Type B pancreatic cell (in vitro differentiated cells): ENCODE data around the gene COMMD8. TPM values are rescaled to one million over a fixed set of nuclear protein-coding genes. Genes with fewer than 3 reads are reported as not detected.

Experiments
- DNase-seq: peaks from one replicate; pipeline ENCODE4 v3.0.0; 2021; ENCODE audit warnings: mixed read lengths; ENCODE audit not compliant: unreplicated experiment; ENCODE audit errors: extremely low spot score
- H3K27ac Mint-ChIP-seq: 2 replicates; pipeline ENCODE4 v1.8.0; 2021; ENCODE audit warnings: mild to moderate bottlenecking, mixed read lengths
- H3K27me3 Mint-ChIP-seq: 2 replicates; pipeline ENCODE4 v1.8.0; 2021; ENCODE audit warnings: mixed read lengths
- H3K36me3 Mint-ChIP-seq: 2 replicates; pipeline ENCODE4 v1.8.0; 2021; ENCODE audit warnings: mixed read lengths
- H3K4me1 Mint-ChIP-seq: one replicate; pipeline ENCODE4 v1.8.0; 2021; ENCODE audit warnings: mixed read lengths; ENCODE audit not compliant: unreplicated experiment
- H3K4me3 Mint-ChIP-seq: 2 replicates; pipeline ENCODE4 v1.8.0; 2021; ENCODE audit warnings: mild to moderate bottlenecking, mixed read lengths
- H3K9me3 Mint-ChIP-seq: 2 replicates; pipeline ENCODE4 v1.8.0; 2021; ENCODE audit warnings: mixed read lengths
- CTCF ChIP-seq: fragments of 200-600 bp; sonication (generic); conservative IDR thresholded peaks from 2 replicates; pipeline ENCODE4 v1.5.0; 2021; ENCODE audit warnings: antibody characterized with exemption, mild to moderate bottlenecking
- total RNA-seq: library from RNA; stranded (reverse); gene quantifications from 2 replicates; pipeline ENCODE4 v1.2.1, GENCODE V29; 2021; ENCODE audit warnings: low replicate concordance

COMMD8 gene
- total RNA-seq, 1 donor from 2014 or later = 12.8 TPM

DNA sequence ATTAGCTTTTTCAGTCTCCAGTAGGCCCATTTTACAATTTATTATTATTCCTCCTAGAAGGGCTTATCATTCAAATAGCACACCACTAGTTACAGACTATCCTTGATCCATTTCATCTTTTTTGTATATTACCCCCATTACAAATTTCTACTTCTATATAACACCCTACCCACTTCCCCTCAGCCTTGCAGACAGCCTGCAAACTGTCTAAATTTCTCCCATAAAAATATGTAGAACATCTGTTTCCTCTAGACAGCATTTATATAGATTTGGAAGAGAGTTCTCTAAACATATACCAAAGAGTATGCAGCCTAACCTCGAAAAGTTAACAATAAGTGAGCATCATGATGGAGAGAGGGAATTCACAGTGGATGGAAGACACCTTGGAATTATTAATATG is 30.8 kb downstream of the COMMD8 start:
- DNase-seq = no peak
- Mint-ChIP-seq H3K4me3 (no peak overlapping the region), H3K36me3 (no peaks in the 10 kb centered on the region), H3K4me1 (no peaks in the 10 kb centered on the region), H3K27me3 (no peaks in the 10 kb centered on the region), H3K27ac (no peak overlapping the region), H3K9me3 (no peaks in the 10 kb centered on the region)
- TF ChIP-seq CTCF = no peak

- no peak for DNase-seq
- no peak overlapping the region for H3K27ac Mint-ChIP-seq
- H3K4me3 Mint-ChIP-seq = no peak overlapping the region
- H3K36me3 Mint-ChIP-seq = no peaks in the 10 kb centered on the region
- H3K4me1 Mint-ChIP-seq = peaks cover 4% of the 10 kb centered on the region
- H3K27me3 Mint-ChIP-seq = no peaks in the 10 kb centered on the region
- no peaks in the 10 kb centered on the region for H3K9me3 Mint-ChIP-seq
- no peak for TF ChIP-seq CTCF
Observed at GRCh38 chr4:47427935-47428334, 35.6 kb downstream of the COMMD8 start.

GRCh38 chr4:47425628-47426027 is 37.9 kb downstream of the COMMD8 start:
- Mint-ChIP-seq H3K36me3 (no peaks in the 10 kb centered on the region), H3K27me3 (no peaks in the 10 kb centered on the region), H3K4me3 (no peak overlapping the region), H3K4me1 (peaks cover 4% of the 10 kb centered on the region), H3K27ac (no peak overlapping the region), H3K9me3 (no peaks in the 10 kb centered on the region)
- DNase-seq = no peak
- TF ChIP-seq CTCF = no peak

GRCh38 chr4:47419296-47419695 is 44.2 kb downstream of the COMMD8 start:
- Mint-ChIP-seq H3K27ac (no peak overlapping the region), H3K27me3 (no peaks in the 10 kb centered on the region), H3K4me1 (peaks cover 2% of the 10 kb centered on the region), H3K4me3 (no peak overlapping the region), H3K36me3 (no peaks in the 10 kb centered on the region), H3K9me3 (no peaks in the 10 kb centered on the region)
- no peak for DNase-seq
- no peak for TF ChIP-seq CTCF

GRCh38 chr4:47418147-47418546 is 45.4 kb downstream of the COMMD8 start:
- no peak overlapping the region for H3K27ac Mint-ChIP-seq
- H3K36me3 Mint-ChIP-seq = no peaks in the 10 kb centered on the region
- peaks cover 10% of the 10 kb centered on the region for H3K4me1 Mint-ChIP-seq
- TF ChIP-seq CTCF = no peak
- H3K9me3 Mint-ChIP-seq = no peaks in the 10 kb centered on the region
- no peak overlapping the region for H3K4me3 Mint-ChIP-seq
- no peaks in the 10 kb centered on the region for H3K27me3 Mint-ChIP-seq
- DNase-seq = no peak

- TF ChIP-seq CTCF = no peak
- no peaks in the 10 kb centered on the region for H3K36me3 Mint-ChIP-seq
- no peak overlapping the region for H3K4me3 Mint-ChIP-seq
- H3K27me3 Mint-ChIP-seq = no peaks in the 10 kb centered on the region
- peaks cover 10% of the 10 kb centered on the region for H3K4me1 Mint-ChIP-seq
- DNase-seq = no peak
- no peaks in the 10 kb centered on the region for H3K9me3 Mint-ChIP-seq
- no peak overlapping the region for H3K27ac Mint-ChIP-seq
Observed at GRCh38 chr4:47415719-47416118, 47.8 kb downstream of the COMMD8 start.
